ENCODE results near the gene CNTFR.

Gene CNTFR

GRCh38 chr9:34611811-34612787, 22.6 kb upstream of the CNTFR start, which contains the start of gene RPP25L:
Gene RPP25L (minus strand): TSS chr9:34612097. CDS start chr9:34611296, 801 bp downstream.
- TF ChIP-seq, protein P1, sequence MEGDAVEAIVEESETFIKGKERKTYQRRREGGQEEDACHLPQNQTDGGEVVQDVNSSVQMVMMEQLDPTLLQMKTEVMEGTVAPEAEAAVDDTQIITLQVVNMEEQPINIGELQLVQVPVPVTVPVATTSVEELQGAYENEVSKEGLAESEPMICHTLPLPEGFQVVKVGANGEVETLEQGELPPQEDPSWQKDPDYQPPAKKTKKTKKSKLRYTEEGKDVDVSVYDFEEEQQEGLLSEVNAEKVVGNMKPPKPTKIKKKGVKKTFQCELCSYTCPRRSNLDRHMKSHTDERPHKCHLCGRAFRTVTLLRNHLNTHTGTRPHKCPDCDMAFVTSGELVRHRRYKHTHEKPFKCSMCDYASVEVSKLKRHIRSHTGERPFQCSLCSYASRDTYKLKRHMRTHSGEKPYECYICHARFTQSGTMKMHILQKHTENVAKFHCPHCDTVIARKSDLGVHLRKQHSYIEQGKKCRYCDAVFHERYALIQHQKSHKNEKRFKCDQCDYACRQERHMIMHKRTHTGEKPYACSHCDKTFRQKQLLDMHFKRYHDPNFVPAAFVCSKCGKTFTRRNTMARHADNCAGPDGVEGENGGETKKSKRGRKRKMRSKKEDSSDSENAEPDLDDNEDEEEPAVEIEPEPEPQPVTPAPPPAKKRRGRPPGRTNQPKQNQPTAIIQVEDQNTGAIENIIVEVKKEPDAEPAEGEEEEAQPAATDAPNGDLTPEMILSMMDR (IDR thresholded peaks at IDR 0.05; ENCODE audit: insufficient read depth, low read depth, low read length, missing control alignments), result no peak
- peak; percentile 90 for DNase-seq (ENCODE audit: low read depth)
- H3K4me3 ChIP-seq (ENCODE audit: low read depth, low read length), result peak within 1 kb of the TSS; percentile 99

DNA sequence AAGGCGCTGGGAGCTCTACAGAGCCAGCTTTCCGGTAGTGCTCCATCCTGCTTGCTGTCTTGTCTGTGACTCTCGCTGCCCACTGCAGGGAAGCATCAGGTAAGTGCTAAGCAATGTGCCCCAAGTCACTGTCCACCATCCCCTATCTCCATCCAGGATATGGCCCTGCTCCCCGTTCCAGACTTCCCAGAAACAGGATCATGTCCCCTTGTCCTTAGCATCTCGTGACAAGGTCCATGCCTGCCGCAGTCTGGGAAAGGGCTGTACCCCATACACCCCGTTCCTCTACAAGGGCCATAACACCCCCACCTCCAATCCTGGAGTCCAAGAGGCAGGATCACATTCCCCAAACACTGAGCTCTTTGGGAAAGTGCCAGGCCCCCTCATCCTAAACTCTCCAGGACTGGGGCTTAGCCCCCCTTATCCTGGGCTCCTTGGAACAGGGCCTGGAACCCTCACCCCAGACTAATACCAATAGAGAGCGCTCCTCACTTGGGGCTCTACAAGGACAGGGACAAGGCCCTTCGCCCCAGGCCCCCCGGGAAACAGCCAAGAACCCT, 21.8 kb upstream of the CNTFR start:
- H3K4me3 ChIP-seq (ENCODE audit: low read depth, low read length), result peak overlapping the region; percentile 99
- no peak for DNase-seq (ENCODE audit: low read depth)
- TF ChIP-seq, protein P1 (IDR thresholded peaks at IDR 0.05; ENCODE audit: insufficient read depth, low read depth, low read length, missing control alignments), result no peak

- peak overlapping the region; percentile 99 for H3K4me3 ChIP-seq (ENCODE audit: low read depth, low read length)
- no peak for DNase-seq (ENCODE audit: low read depth)
- TF ChIP-seq, protein P1 (IDR thresholded peaks at IDR 0.05; ENCODE audit: insufficient read depth, low read depth, low read length, missing control alignments), result no peak
These were observed 21.1 kb upstream of the CNTFR start for GRCh38 chr9:34610434-34611206.

GRCh38 chr9:34607331-34607730, 17.8 kb upstream of the CNTFR start:
- TF ChIP-seq, protein P1 (IDR thresholded peaks at IDR 0.05; ENCODE audit: insufficient read depth, low read depth, low read length, missing control alignments), result no peak
- no peak overlapping the region for H3K4me3 ChIP-seq (ENCODE audit: low read depth, low read length)
- DNase-seq (ENCODE audit: low read depth), result no peak

GRCh38 chr9:34606905-34607304, 17.4 kb upstream of the CNTFR start:
- TF ChIP-seq, protein P1 (IDR thresholded peaks at IDR 0.05; ENCODE audit: insufficient read depth, low read depth, low read length, missing control alignments), result no peak
- H3K4me3 ChIP-seq (ENCODE audit: low read depth, low read length), result no peak overlapping the region
- DNase-seq (ENCODE audit: low read depth), result no peak

- DNase-seq (ENCODE audit: low read depth), result no peak
- no peak overlapping the region for H3K4me3 ChIP-seq (ENCODE audit: low read depth, low read length)
- TF ChIP-seq, protein P1 (IDR thresholded peaks at IDR 0.05; ENCODE audit: insufficient read depth, low read depth, low read length, missing control alignments), result no peak
These were observed 16.7 kb upstream of the CNTFR start for GRCh38 chr9:34606190-34606589.
